Liver (tissue), 9 donors: Measurements from ENCODE around the gene ITM2C. TPM values are rescaled to one million over a fixed set of nuclear protein-coding genes. Genes with fewer than 3 reads are reported as not detected.
A peak's percentile ranks its signal among the peaks of the same experiment; 100 is the strongest.

Experiments used
- DNase-seq: peaks from one replicate; pipeline ENCODE4 v3.0.0-alpha.2; 2017; ENCODE audit warnings: low spot score
- H3K27ac ChIP-seq, 2 donors: one replicate each; pipeline ENCODE4 v1.7.0; 2013; ENCODE audit warnings: inconsistent platforms in 2 of 2, low read length in 2 of 2, control low read depth in 1 of 2, low read depth in 1 of 2, mild to moderate bottlenecking in 1 of 2
- H3K27me3 ChIP-seq, 4 donors: one replicate each; pipeline versions ENCODE4 v1.6.1 to v1.7.0; 2013; ENCODE audit warnings: low read length in 3 of 4, inconsistent platforms in 1 of 4, mild to moderate bottlenecking in 1 of 4, moderate library complexity in 1 of 4; ENCODE audit not compliant: control insufficient read depth in 4 of 4, insufficient read depth in 4 of 4
- H3K36me3 ChIP-seq, 4 donors: one replicate each; pipeline versions ENCODE4 v1.6.1 to v1.7.0; 2013; ENCODE audit warnings: low read length in 3 of 4, mild to moderate bottlenecking in 3 of 4, low read depth in 1 of 4, moderate library complexity in 1 of 4; ENCODE audit not compliant: control insufficient read depth in 4 of 4, insufficient read depth in 3 of 4
- H3K4me1 ChIP-seq, 4 donors: one replicate each; pipeline versions ENCODE4 v1.6.1 to v1.7.0; 2013; ENCODE audit warnings: low read length in 3 of 4, mild to moderate bottlenecking in 3 of 4, moderate library complexity in 1 of 4; ENCODE audit not compliant: control insufficient read depth in 4 of 4, insufficient read depth in 4 of 4
- H3K4me3 ChIP-seq, 3 donors: one replicate each; pipeline versions ENCODE4 v1.6.1 to v1.7.0; 2013; ENCODE audit warnings: low read length in 3 of 3, control low read depth in 1 of 3, low read depth in 1 of 3, mild to moderate bottlenecking in 1 of 3
- H3K9ac ChIP-seq, 2 donors: one replicate each; pipeline ENCODE4 v1.7.0; 2013; ENCODE audit warnings: low read length in 2 of 2, mild to moderate bottlenecking in 2 of 2, moderate library complexity in 2 of 2, control low read depth in 1 of 2, low read depth in 1 of 2
- H3K9me3 ChIP-seq, 4 donors: one replicate each; pipeline versions ENCODE4 v1.6.1 to v1.7.0; 2013; ENCODE audit warnings: low read length in 3 of 4; ENCODE audit not compliant: control insufficient read depth in 4 of 4
- EGR1 ChIP-seq, 2 donors: IDR thresholded peaks; 2 replicates each; pipeline ENCODE4 v1.6.1; 2016 to 2018; ENCODE audit warnings: antibody characterized with exemption in 2 of 2, low read depth in 2 of 2
- FOXA1 ChIP-seq: IDR thresholded peaks from 2 replicates; pipeline ENCODE4 v1.6.1; 2016; ENCODE audit warnings: antibody characterized with exemption
- HNF4A ChIP-seq, 2 donors: conservative IDR thresholded peaks; 2 replicates each; pipeline ENCODE4 v1.6.1; 2016; ENCODE audit warnings: antibody characterized with exemption in 2 of 2, mild to moderate bottlenecking in 2 of 2
- HNF4G ChIP-seq: IDR thresholded peaks from 2 replicates; pipeline ENCODE4 v1.6.1; 2016; ENCODE audit warnings: antibody characterized with exemption
- MAX ChIP-seq: IDR thresholded peaks from 2 replicates; pipeline ENCODE4 v1.6.1; 2016; ENCODE audit warnings: antibody characterized with exemption
- NR2F2 ChIP-seq: IDR thresholded peaks from 2 replicates; pipeline ENCODE4 v1.6.1; 2016; ENCODE audit warnings: antibody characterized with exemption
- RAD21 ChIP-seq, 2 donors: IDR thresholded peaks; 2 replicates each; pipeline ENCODE4 v1.6.1; 2016; ENCODE audit warnings: antibody characterized with exemption in 2 of 2, mild to moderate bottlenecking in 2 of 2
- YY1 ChIP-seq: IDR thresholded peaks from 2 replicates; pipeline ENCODE4 v1.6.1; 2016; ENCODE audit warnings: antibody characterized with exemption, mild to moderate bottlenecking
- ZBTB33 ChIP-seq: IDR thresholded peaks from 2 replicates; pipeline ENCODE4 v1.6.1; 2016; ENCODE audit warnings: antibody characterized with exemption
- WGBS: extraction: QIAGEN DNeasy Blood & Tissue Kit; methylation state at CpG from one replicate; pipeline ENCODE4 v1.1.7; 2013; 5-methylcytosine and 5-hydroxymethylcytosine counted together
- polyA plus RNA-seq, 2 donors: library from polyadenylated mRNA; stranded (reverse) in 1 of 2; unstranded in 1 of 2; fragments of 200-250 nt in 1 of 2; fragments of >200 nt in 1 of 2; fragmentation: Nextera tagmentation in 1 of 2; extraction: Ambion mirVana in 1 of 2; gene quantifications; one replicate each; pipeline versions ENCODE4 v1.2.1 to v1.2.3, GENCODE V29; 2013 to 2015
- total RNA-seq, 2 donors: library from RNA; depleted of rRNA; stranded (reverse); fragments of >200 nt; gene quantifications; one replicate each; pipeline ENCODE4 v1.2.3, GENCODE V29; 2014
- TF ChIP-seq, protein P1 (sequence below): fragments of 150-350 bp; IDR thresholded peaks from 2 replicates; pipeline ENCODE4 v1.5.1; 2017; ENCODE audit warnings: improper control_type of control experiment, low read depth, low read length; ENCODE audit not compliant: missing input control
- donor health status: healthy.
- donor health status: healthy.
- donor health status: healthy.
- donor health status: healthy.
- donor health status: healthy.

Gene ITM2C
- total and polyA plus RNA-seq, 4 donors = 13.6 to 45.2 (median 27.6) TPM

- no peak for DNase-seq
- peaks cover 0 to 6% (median 0%) of the 10 kb centered on the region in 4 donors for H3K27me3 ChIP-seq
- H3K36me3 ChIP-seq = no peaks in the 10 kb centered on the region
- H3K9me3 ChIP-seq = peaks cover 0 to 4% (median 0%) of the 10 kb centered on the region in 4 donors
- no peak overlapping the region for H3K9ac ChIP-seq
- H3K4me3 ChIP-seq = no peak overlapping the region
- TF ChIP-seq HNF4G = no peak
- no peak for TF ChIP-seq ZBTB33
- WGBS = 97% methylated on average over 6 of the region's 6 CpGs
- peaks cover 0 to 2% (median 0%) of the 10 kb centered on the region in 4 donors for H3K4me1 ChIP-seq
- no peak overlapping the region for H3K27ac ChIP-seq
Measured at GRCh38 chr2:230846360-230846759, 18.4 kb upstream of the ITM2C start.

- Histone ChIP-seq H3K27me3 (peaks cover 0 to under 1% (median 0%) of the 10 kb centered on the region in 4 donors), H3K9me3 (peaks cover 0 to 4% (median 0%) of the 10 kb centered on the region in 4 donors), H3K4me1 (peaks cover 0 to 2% (median 0%) of the 10 kb centered on the region in 4 donors), H3K27ac (no peak overlapping the region), H3K4me3 (no peak overlapping the region), H3K9ac (no peak overlapping the region), H3K36me3 (no peaks in the 10 kb centered on the region)
- 11% methylated on average over 32 of the region's 32 CpGs for whole genome bisulfite sequencing
- TF ChIP-seq MAX (no peak), NR2F2 (no peak), RAD21 (IDR thresholded peaks at IDR 0.05) (peak; percentile 50 to 69)
- TF ChIP-seq, protein P1, sequence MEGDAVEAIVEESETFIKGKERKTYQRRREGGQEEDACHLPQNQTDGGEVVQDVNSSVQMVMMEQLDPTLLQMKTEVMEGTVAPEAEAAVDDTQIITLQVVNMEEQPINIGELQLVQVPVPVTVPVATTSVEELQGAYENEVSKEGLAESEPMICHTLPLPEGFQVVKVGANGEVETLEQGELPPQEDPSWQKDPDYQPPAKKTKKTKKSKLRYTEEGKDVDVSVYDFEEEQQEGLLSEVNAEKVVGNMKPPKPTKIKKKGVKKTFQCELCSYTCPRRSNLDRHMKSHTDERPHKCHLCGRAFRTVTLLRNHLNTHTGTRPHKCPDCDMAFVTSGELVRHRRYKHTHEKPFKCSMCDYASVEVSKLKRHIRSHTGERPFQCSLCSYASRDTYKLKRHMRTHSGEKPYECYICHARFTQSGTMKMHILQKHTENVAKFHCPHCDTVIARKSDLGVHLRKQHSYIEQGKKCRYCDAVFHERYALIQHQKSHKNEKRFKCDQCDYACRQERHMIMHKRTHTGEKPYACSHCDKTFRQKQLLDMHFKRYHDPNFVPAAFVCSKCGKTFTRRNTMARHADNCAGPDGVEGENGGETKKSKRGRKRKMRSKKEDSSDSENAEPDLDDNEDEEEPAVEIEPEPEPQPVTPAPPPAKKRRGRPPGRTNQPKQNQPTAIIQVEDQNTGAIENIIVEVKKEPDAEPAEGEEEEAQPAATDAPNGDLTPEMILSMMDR = peak; percentile 67
- DNase-seq = peak; percentile 86
Measured at GRCh38 chr2:230847883-230848388, 16.8 kb upstream of the ITM2C start.

DNA sequence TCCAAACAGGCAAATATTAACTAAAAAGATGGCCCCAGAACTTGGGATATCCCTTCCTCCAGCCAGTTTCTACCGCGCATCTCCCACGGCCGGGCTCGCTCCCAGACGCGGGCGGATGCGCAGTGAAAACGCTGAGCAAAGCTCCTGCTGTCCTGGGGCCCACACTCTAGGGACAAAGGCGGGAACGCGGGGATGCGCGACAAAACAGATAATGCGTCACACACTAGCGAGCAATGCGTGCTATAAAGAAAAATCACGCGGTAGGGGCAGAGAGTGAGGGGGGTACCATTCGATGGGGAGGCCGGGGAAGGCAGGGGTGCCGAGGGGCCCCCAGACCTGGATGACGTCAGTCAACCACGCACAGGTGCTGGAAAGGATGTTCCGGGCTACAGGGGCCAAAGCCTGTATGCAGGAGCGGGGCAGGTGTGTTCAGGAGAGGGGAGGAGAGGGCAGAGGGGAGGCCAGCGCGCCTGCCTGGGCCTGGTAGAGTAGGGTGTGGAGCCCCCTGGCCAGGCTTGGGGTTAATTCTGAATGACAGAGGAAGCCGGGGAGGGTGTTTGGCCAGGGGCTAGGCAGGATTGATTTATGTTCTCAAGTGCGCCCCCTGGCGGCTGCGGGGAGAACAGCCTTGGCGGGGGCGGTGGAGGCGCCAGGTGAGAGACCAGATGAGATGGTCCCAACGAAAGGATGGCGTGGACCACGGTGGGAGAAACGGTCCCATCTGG, 14.9 kb upstream of the ITM2C start:
- no peak overlapping the region for H3K9ac ChIP-seq
- peaks cover 0 to 2% (median 0%) of the 10 kb centered on the region in 4 donors for H3K4me1 ChIP-seq
- TF ChIP-seq FOXA1 = no peak
- TF ChIP-seq EGR1 (IDR thresholded peaks at IDR 0.05; ENCODE audit: low read depth in 2 of 2) = peak; percentile 49 to 83
- TF ChIP-seq YY1 = no peak
- TF ChIP-seq RAD21 (IDR thresholded peaks at IDR 0.05) = peak in 1 of 2 donors; percentile 56
- TF ChIP-seq MAX = no peak
- TF ChIP-seq, protein P1 = peak; percentile 73
- no peak for TF ChIP-seq HNF4A (conservative IDR thresholded peaks at IDR 0.05)
- DNase-seq = peak; percentile 76
- 65% methylated on average over 40 of the region's 40 CpGs for WGBS
- H3K9me3 ChIP-seq = peaks cover 0 to 4% (median 0%) of the 10 kb centered on the region in 4 donors
- H3K4me3 ChIP-seq = no peak overlapping the region
- H3K36me3 ChIP-seq = no peaks in the 10 kb centered on the region
- no peak overlapping the region for H3K27ac ChIP-seq
- H3K27me3 ChIP-seq = no peaks in the 10 kb centered on the region
